A673 (cell line): ENCODE results near the gene COL5A1. TPM values are rescaled to one million over a fixed set of nuclear protein-coding genes. Genes with fewer than 3 reads are reported as not detected.

ENCODE experiments used
- BruUV-seq: library from RNA; stranded (reverse); fragments of 400-500 nt; replicated peaks from 2 replicates; lab custom pipeline; 2021; lab: Mats Ljungman, UMichigan
- CTCF ChIA-PET: fragments of 300-600 bp; sonication (Branson Sonifier 250); formaldehyde crosslinking; loops from one replicate; lab custom pipeline; 2022; ENCODE audit warnings: antibody characterized with exemption; lab: Charles Lee
- POLR2A ChIA-PET: fragments of 300-600 bp; sonication (Branson Sonifier 250); formaldehyde crosslinking; loops from one replicate; lab custom pipeline; 2022; ENCODE audit warnings: antibody characterized with exemption; ENCODE audit not compliant: low non-redundant PET; lab: Charles Lee
- DNase-seq: peaks from one replicate; pipeline ENCODE4 v3.0.0-alpha.2; 2015; ENCODE audit warnings: low spot score
- H3K27ac ChIP-seq: fragments of 200-600 bp; sonication (generic); 2 replicates; pipeline ENCODE4 v1.5.1; 2016; ENCODE audit warnings: mixed run types, low read depth, mild to moderate bottlenecking, mixed read lengths, antibody characterized with exemption, low read length; ENCODE audit not compliant: poor library complexity, severe bottlenecking
- H3K27me3 ChIP-seq: fragments of 200-600 bp; sonication (generic); replicated peaks from 2 replicates; pipeline ENCODE4 v1.6.1; 2017; ENCODE audit warnings: mixed run types, low read depth, mild to moderate bottlenecking, mixed read lengths, antibody characterized with exemption, low read length; ENCODE audit not compliant: insufficient read depth, poor library complexity
- H3K36me3 ChIP-seq: fragments of 200-600 bp; sonication (generic); 2 replicates; pipeline ENCODE4 v1.6.1; 2016; ENCODE audit warnings: mixed run types, mild to moderate bottlenecking, mixed read lengths, antibody characterized with exemption, low read length; ENCODE audit not compliant: insufficient read depth, poor library complexity, severe bottlenecking
- H3K4me1 ChIP-seq: fragments of 200-600 bp; sonication (generic); 2 replicates; pipeline ENCODE4 v1.6.1; 2017; ENCODE audit warnings: mixed run types, mild to moderate bottlenecking, mixed read lengths, antibody characterized with exemption, low read length; ENCODE audit not compliant: insufficient read depth, poor library complexity, severe bottlenecking
- H3K4me3 ChIP-seq: fragments of 200-600 bp; sonication (generic); 2 replicates; pipeline ENCODE4 v1.5.1; 2016; ENCODE audit warnings: low read depth, mixed run types, mild to moderate bottlenecking, mixed read lengths, low read length; ENCODE audit not compliant: poor library complexity, severe bottlenecking
- H3K9me3 ChIP-seq: fragments of 200-600 bp; sonication (generic); 2 replicates; pipeline ENCODE4 v1.6.1; 2016; ENCODE audit warnings: mixed run types, low read depth, mild to moderate bottlenecking, mixed read lengths, antibody characterized with exemption, low read length; ENCODE audit not compliant: poor library complexity, severe bottlenecking
- EZH2 ChIP-seq: fragments of 200-600 bp; sonication (generic); IDR thresholded peaks from 2 replicates; pipeline ENCODE4 v1.6.1; 2017; ENCODE audit warnings: borderline replicate concordance, low read depth, mild to moderate bottlenecking, mixed read lengths, antibody characterized with exemption, low read length; ENCODE audit not compliant: poor library complexity, severe bottlenecking
- intact Hi-C: fragments of 100-400 bp; cut with micrococcal nuclease; formaldehyde crosslinking; loops from one replicate; pipeline ENCODE4 v1.10.0; 2022; ENCODE audit not compliant: unreplicated experiment
- total RNA-seq: library from RNA; stranded (reverse); gene quantifications from 2 replicates; pipeline ENCODE4 v1.2.3, GENCODE V29; 2021
- TF ChIP-seq, protein P1 (sequence below): fragments of 300-800, 200-600 bp; sonication (generic); conservative IDR thresholded peaks from 2 replicates; pipeline ENCODE4 v1.5.1; 2017; ENCODE audit warnings: low read depth, mild to moderate bottlenecking, antibody characterized with exemption, low read length, moderate library complexity, mixed read lengths

COL5A1 gene
- total RNA-seq, 1 experiment from 2014 or later: 33.6 TPM

GRCh38 chr9:134632329-134632728 is 9.3 kb upstream of the COL5A1 start:
- Histone ChIP-seq H3K27ac (no peak overlapping the region), H3K4me1 (no peaks in the 10 kb centered on the region), H3K36me3 (no peaks in the 10 kb centered on the region), H3K27me3 (no peaks in the 10 kb centered on the region), H3K4me3 (no peak overlapping the region), H3K9me3 (no peaks in the 10 kb centered on the region)
- no peak for DNase-seq
- POLR2A ChIA-PET: no interaction called here
- TF ChIP-seq, protein P1, sequence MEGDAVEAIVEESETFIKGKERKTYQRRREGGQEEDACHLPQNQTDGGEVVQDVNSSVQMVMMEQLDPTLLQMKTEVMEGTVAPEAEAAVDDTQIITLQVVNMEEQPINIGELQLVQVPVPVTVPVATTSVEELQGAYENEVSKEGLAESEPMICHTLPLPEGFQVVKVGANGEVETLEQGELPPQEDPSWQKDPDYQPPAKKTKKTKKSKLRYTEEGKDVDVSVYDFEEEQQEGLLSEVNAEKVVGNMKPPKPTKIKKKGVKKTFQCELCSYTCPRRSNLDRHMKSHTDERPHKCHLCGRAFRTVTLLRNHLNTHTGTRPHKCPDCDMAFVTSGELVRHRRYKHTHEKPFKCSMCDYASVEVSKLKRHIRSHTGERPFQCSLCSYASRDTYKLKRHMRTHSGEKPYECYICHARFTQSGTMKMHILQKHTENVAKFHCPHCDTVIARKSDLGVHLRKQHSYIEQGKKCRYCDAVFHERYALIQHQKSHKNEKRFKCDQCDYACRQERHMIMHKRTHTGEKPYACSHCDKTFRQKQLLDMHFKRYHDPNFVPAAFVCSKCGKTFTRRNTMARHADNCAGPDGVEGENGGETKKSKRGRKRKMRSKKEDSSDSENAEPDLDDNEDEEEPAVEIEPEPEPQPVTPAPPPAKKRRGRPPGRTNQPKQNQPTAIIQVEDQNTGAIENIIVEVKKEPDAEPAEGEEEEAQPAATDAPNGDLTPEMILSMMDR: no peak
- no TSS peak for BruUV-seq
- CTCF ChIA-PET: no interaction called here
- intact Hi-C loops: no loop called here

DNA sequence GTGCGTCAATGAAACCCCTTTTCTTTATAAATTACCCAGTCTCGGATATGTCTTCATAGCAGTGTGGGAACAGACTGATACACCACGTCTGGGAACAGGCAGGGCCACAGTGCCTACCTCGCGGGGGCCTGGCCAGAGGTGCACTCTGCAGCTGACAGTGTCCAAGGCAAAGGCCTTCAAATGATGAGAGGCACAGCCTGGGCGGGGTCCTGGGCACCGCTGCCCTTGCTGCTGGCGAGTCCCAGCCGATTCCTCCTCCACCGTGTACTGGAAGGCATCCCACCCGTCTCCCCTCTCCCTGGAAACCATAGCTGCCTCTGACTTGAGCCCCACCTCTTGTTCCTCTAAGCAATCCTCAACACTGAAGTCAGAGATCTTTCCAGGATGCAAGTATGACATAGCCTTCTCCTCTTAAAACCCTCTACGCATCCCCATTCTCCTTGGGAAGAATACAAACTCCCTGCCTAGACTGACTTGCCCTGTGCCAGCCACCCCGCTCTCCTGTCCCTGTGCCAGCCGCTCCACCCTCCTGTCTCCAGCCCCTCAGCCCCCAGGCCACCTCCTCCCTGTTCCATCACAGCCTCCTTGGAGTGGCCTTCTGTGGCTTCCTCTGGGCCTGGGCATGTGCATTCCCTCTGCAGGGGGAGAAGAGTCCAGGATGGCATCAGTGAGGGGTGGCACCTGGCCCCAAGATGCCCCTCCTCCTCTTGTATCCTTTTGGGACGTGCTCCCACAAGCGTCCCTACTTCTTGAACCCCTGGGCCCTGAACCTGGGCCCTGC is 8.1 kb upstream of the COL5A1 start:
- intact Hi-C loops: no loop called here
- POLR2A ChIA-PET: no interaction called here

GRCh38 chr9:134634176-134634575 is 7.4 kb upstream of the COL5A1 start:
- no TSS peak for BruUV-seq
- Histone ChIP-seq H3K27ac (no peak overlapping the region), H3K27me3 (no peaks in the 10 kb centered on the region), H3K4me1 (no peaks in the 10 kb centered on the region), H3K4me3 (no peak overlapping the region), H3K9me3 (no peaks in the 10 kb centered on the region), H3K36me3 (no peaks in the 10 kb centered on the region)
- TF ChIP-seq, protein P1: no peak
- no peak for TF ChIP-seq EZH2
- no peak for DNase-seq
- intact Hi-C loops: no loop called here
- ChIA-PET POLR2A (no interaction called here), CTCF (no interaction called here)

More for the DNA sequence above, 8.1 kb upstream of the COL5A1 start:
- no TSS peak for BruUV-seq
- TF ChIP-seq, protein P1: no peak
- no peak for TF ChIP-seq EZH2
- DNase-seq: no peak
- CTCF ChIA-PET: no interaction called here
- Histone ChIP-seq H3K27ac (no peak overlapping the region), H3K4me1 (no peaks in the 10 kb centered on the region), H3K27me3 (no peaks in the 10 kb centered on the region), H3K4me3 (no peak overlapping the region), H3K9me3 (no peaks in the 10 kb centered on the region), H3K36me3 (no peaks in the 10 kb centered on the region)
